WTC11 (cell line): Measurements from ENCODE around the gene FGF5.

Source experiments
- ARID4B ChIP-seq: sonication (generic); formaldehyde crosslinking; IDR thresholded peaks from 2 replicates; pipeline ENCODE4 v1.8.0; 2023; ENCODE audit warnings: missing genetic modification reagents, mild to moderate bottlenecking, borderline replicate concordance
- JUN ChIP-seq: sonication (generic); formaldehyde crosslinking; IDR thresholded peaks from 2 replicates; pipeline ENCODE4 v1.8.0; 2023; ENCODE audit warnings: mild to moderate bottlenecking, missing genetic modification reagents
- MAX ChIP-seq: sonication (generic); formaldehyde crosslinking; IDR thresholded peaks from 2 replicates; pipeline ENCODE4 v1.8.0; 2022; ENCODE audit warnings: mild to moderate bottlenecking, missing genetic modification reagents
- TF ChIP-seq, protein P1 (sequence below): fragments of 200-600 bp; IDR thresholded peaks from 2 replicates; pipeline ENCODE4 v1.8.0; 2022; ENCODE audit warnings: antibody characterized with exemption
- TF ChIP-seq, protein P2 (sequence below): sonication (generic); formaldehyde crosslinking; conservative IDR thresholded peaks from 2 replicates; pipeline ENCODE4 v1.8.1; 2022; ENCODE audit warnings: mild to moderate bottlenecking, missing genetic modification reagents
- TF ChIP-seq, protein P3 (sequence below): sonication (generic); formaldehyde crosslinking; IDR thresholded peaks from 2 replicates; pipeline ENCODE4 v1.8.1; 2023; ENCODE audit warnings: mild to moderate bottlenecking, missing genetic modification reagents

DNA sequence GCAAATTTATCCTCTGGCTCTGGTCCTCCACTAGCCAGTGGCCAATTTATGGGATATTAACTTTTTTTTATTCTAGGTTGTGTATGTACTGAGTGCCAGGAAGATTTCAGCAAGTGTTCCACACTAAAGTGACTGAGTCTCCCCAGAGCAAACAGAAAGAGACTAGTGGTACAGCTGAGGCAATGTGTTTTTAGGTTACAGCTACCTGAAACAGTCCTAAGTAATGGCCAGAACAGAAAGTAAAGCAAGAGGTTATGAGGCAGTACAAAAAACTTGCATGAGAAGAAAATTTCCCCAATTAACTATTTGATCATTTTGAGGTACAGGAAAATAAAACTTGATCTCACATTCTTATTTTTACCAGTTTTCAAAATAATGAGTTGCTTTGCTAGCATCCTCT lies 38.0 kb upstream of the FGF5 start:
- TF ChIP-seq, protein P1, sequence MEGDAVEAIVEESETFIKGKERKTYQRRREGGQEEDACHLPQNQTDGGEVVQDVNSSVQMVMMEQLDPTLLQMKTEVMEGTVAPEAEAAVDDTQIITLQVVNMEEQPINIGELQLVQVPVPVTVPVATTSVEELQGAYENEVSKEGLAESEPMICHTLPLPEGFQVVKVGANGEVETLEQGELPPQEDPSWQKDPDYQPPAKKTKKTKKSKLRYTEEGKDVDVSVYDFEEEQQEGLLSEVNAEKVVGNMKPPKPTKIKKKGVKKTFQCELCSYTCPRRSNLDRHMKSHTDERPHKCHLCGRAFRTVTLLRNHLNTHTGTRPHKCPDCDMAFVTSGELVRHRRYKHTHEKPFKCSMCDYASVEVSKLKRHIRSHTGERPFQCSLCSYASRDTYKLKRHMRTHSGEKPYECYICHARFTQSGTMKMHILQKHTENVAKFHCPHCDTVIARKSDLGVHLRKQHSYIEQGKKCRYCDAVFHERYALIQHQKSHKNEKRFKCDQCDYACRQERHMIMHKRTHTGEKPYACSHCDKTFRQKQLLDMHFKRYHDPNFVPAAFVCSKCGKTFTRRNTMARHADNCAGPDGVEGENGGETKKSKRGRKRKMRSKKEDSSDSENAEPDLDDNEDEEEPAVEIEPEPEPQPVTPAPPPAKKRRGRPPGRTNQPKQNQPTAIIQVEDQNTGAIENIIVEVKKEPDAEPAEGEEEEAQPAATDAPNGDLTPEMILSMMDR = no peak
- TF ChIP-seq, protein P2, sequence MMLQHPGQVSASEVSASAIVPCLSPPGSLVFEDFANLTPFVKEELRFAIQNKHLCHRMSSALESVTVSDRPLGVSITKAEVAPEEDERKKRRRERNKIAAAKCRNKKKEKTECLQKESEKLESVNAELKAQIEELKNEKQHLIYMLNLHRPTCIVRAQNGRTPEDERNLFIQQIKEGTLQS (CRISPR knock-in tag) = no peak
- no peak for TF ChIP-seq ARID4B (CRISPR knock-in tag)
- TF ChIP-seq, protein P3, sequence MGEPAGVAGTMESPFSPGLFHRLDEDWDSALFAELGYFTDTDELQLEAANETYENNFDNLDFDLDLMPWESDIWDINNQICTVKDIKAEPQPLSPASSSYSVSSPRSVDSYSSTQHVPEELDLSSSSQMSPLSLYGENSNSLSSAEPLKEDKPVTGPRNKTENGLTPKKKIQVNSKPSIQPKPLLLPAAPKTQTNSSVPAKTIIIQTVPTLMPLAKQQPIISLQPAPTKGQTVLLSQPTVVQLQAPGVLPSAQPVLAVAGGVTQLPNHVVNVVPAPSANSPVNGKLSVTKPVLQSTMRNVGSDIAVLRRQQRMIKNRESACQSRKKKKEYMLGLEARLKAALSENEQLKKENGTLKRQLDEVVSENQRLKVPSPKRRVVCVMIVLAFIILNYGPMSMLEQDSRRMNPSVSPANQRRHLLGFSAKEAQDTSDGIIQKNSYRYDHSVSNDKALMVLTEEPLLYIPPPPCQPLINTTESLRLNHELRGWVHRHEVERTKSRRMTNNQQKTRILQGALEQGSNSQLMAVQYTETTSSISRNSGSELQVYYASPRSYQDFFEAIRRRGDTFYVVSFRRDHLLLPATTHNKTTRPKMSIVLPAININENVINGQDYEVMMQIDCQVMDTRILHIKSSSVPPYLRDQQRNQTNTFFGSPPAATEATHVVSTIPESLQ (CRISPR knock-in tag) = no peak
- no peak for TF ChIP-seq JUN
- no peak for TF ChIP-seq MAX (CRISPR knock-in tag)
